AG09309 (cell line): ENCODE measurements around the gene GAS1.

Experiments
- DNase-seq: peaks from one replicate; pipeline ENCODE4 v3.0.0-alpha.2; 2010; ENCODE audit warnings: low read depth
- H3K4me3 ChIP-seq: 2 replicates; pipeline ENCODE4 v1.5.1; 2011; ENCODE audit warnings: mild to moderate bottlenecking, low read depth, low read length, moderate library complexity; ENCODE audit not compliant: control insufficient read depth
- TF ChIP-seq, protein P1 (sequence below): IDR thresholded peaks from 2 replicates; pipeline ENCODE4 v1.5.1; 2011; ENCODE audit warnings: mild to moderate bottlenecking, low read depth, low read length, inconsistent platforms; ENCODE audit not compliant: insufficient read depth, control insufficient read depth; ENCODE audit errors: missing control alignments

GAS1 gene

GRCh38 chr9:86902176-86902575 is 45.1 kb downstream of the GAS1 start:
- TF ChIP-seq, protein P1, sequence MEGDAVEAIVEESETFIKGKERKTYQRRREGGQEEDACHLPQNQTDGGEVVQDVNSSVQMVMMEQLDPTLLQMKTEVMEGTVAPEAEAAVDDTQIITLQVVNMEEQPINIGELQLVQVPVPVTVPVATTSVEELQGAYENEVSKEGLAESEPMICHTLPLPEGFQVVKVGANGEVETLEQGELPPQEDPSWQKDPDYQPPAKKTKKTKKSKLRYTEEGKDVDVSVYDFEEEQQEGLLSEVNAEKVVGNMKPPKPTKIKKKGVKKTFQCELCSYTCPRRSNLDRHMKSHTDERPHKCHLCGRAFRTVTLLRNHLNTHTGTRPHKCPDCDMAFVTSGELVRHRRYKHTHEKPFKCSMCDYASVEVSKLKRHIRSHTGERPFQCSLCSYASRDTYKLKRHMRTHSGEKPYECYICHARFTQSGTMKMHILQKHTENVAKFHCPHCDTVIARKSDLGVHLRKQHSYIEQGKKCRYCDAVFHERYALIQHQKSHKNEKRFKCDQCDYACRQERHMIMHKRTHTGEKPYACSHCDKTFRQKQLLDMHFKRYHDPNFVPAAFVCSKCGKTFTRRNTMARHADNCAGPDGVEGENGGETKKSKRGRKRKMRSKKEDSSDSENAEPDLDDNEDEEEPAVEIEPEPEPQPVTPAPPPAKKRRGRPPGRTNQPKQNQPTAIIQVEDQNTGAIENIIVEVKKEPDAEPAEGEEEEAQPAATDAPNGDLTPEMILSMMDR = no peak
- no peak for DNase-seq
- no peak overlapping the region for H3K4me3 ChIP-seq

GRCh38 chr9:86901511-86901910 is 45.8 kb downstream of the GAS1 start:
- TF ChIP-seq, protein P1 = no peak
- H3K4me3 ChIP-seq = no peak overlapping the region
- no peak for DNase-seq
